Neuron (in vitro differentiated cells): ENCODE results near the gene FOXP4.

Experiments
- H2AFZ ChIP-seq: one replicate; pipeline ENCODE4 v1.6.1; 2013; ENCODE audit warnings: low read depth, mild to moderate bottlenecking, inconsistent platforms, low read length, moderate library complexity
- H3K27me3 ChIP-seq: one replicate; pipeline ENCODE4 v1.6.1; 2013; ENCODE audit warnings: low read length; ENCODE audit not compliant: insufficient read depth
- H3K36me3 ChIP-seq: one replicate; pipeline ENCODE4 v1.6.1; 2013; ENCODE audit warnings: low read length; ENCODE audit not compliant: insufficient read depth
- H3K4me1 ChIP-seq: one replicate; pipeline ENCODE4 v1.6.1; 2013; ENCODE audit warnings: low read length; ENCODE audit not compliant: insufficient read depth
- H3K4me3 ChIP-seq: 2 replicates; pipeline ENCODE4 v1.5.1; 2013; ENCODE audit warnings: mild to moderate bottlenecking, low read length, moderate library complexity
- H3K9me3 ChIP-seq: one replicate; pipeline ENCODE4 v1.6.1; 2013; ENCODE audit warnings: low read length

The FOXP4 gene

GRCh38 chr6:41643899-41644269 lies 97.7 kb downstream of the FOXP4 start:
- Histone ChIP-seq H3K9me3 (no peaks in the 10 kb centered on the region), H2AFZ (no peak overlapping the region), H3K27me3 (no peaks in the 10 kb centered on the region), H3K36me3 (peaks cover 24% of the 10 kb centered on the region), H3K4me1 (peaks cover 25% of the 10 kb centered on the region), H3K4me3 (no peak overlapping the region)

DNA sequence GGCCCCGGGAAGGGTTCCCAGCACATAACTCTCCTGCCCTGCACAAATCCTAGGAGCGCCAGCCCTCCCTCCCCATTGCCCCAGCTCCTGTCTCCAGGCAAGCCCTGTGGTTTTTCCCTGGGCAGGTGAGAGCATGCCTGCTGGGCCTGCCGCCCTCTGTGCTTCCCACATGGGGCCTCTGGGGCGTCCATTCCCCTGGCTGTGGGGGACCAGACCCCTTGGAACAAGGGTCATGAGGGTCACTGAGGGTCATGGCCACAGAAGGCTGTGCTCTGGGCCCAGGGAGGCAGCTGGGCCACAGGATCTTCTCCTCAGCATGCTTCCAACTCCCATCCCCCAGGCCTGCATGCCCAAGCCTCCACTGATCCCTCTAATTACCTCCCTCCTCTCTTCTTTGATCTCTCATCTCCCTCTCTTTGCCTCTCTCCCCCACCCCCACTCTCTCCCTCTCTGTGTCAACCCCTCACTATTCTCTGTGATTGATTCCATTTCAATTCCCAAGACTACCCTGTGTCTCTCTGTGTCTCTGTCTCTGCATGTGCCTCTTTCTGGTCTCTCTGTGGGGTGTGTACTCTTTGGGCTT lies 98.2 kb downstream of the FOXP4 start:
- no peaks in the 10 kb centered on the region for H3K27me3 ChIP-seq
- no peak overlapping the region for H3K4me3 ChIP-seq
- H3K4me1 ChIP-seq, result peaks cover 23% of the 10 kb centered on the region
- H3K36me3 ChIP-seq, result peaks cover 27% of the 10 kb centered on the region
- no peaks in the 10 kb centered on the region for H3K9me3 ChIP-seq
- no peak overlapping the region for H2AFZ ChIP-seq

DNA sequence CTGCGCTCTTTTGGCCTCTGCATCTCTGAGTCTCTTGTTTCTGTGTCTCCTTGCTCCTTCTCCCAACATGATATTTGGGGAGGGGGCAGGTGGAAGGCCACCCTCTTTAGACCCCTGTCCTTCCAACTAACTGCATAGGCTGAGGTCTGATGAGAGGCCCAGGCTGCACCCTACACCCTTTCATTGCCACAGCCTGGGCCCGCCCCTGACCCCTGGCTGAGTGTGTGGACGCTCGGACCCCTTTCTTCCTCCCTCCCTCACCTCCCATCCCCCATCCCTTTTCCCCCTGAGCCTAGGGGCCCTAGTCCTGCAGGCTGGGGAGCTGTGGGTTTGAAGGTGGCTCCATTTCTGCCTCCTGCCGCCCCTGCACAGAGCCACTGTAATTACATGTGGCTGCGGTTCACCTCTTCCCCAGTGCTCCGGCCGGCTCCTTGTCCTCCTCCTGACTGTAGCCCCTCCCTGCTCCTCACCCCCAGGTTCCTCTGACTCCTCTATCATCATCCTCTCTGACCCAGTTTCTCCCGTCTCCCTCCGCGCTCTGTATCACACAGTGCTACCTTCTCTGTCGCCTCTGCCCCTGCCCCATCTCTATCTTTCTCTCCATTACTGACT lies 98.9 kb downstream of the FOXP4 start:
- Histone ChIP-seq H2AFZ (no peak overlapping the region), H3K27me3 (no peaks in the 10 kb centered on the region), H3K4me1 (peaks cover 16% of the 10 kb centered on the region), H3K4me3 (no peak overlapping the region), H3K9me3 (no peaks in the 10 kb centered on the region), H3K36me3 (peaks cover 33% of the 10 kb centered on the region)

DNA sequence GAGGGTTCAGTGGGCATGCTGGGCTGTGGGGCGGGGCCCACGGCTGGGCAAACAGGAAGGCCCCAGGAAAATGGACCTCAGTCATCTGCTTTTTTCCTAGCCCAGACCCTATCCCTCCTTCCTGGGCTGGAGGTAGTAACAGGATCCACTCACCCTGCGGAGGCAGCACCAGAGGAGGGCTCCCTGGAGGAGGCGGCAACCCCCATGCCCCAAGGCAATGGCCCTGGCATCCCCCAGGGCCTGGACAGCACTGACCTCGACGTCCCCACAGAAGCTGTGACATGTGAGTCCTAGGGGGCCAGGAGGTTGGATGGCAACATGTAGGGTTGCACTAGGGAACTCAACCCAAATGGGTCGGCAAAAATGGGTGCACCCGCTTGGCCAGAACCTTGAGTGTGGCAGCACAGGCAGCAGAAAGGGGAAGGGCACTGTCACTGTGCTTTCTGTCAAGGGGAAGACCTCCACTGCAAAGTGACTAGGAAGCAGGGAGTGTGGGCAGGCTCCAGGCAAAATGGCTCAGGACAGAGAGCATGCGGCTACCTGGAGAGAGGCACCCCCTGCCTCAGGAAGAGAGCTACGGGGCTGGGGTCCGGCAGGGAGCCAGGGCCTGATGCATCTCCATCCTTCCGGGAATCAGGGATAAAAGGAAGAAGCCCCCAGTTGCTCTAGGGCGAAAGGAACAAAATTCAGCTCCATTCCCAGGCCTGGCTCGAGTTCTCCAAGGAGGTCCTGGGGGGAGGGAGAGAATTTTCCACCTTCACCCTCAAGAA lies 100.0 kb downstream of the FOXP4 start:
- H3K4me1 ChIP-seq, result peaks cover 15% of the 10 kb centered on the region
- no peak overlapping the region for H3K4me3 ChIP-seq
- peaks cover 40% of the 10 kb centered on the region for H3K36me3 ChIP-seq
- no peaks in the 10 kb centered on the region for H3K9me3 ChIP-seq
- H2AFZ ChIP-seq, result no peak overlapping the region
- no peaks in the 10 kb centered on the region for H3K27me3 ChIP-seq

GRCh38 chr6:41647061-41647511 lies 100.9 kb downstream of the FOXP4 start:
- peaks cover 48% of the 10 kb centered on the region for H3K36me3 ChIP-seq

DNA sequence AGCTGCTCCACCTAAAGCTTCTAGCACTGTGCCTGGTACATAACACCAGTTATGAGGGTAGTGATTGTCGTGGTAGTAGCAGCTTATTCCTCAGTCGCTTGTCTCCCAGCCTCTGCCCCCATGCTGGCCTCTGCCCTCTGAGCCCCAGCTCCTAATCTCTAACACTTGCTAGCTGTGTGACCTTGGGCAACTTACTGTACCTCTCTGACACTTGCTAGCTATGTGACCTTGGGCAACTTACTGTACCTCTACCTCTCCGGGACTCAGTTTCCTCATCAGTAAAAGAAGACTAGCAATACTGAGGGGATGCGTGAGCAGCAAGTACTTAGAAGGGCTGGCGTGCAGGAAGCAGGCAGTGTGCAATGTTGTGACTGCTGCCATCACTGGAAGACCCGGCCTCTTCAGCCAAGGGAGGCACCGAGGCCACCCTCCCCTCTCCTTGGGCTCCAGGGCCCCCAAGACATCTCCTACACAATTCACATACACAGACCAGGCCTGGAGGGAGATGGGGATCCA lies 101.9 kb downstream of the FOXP4 start:
- Histone ChIP-seq H2AFZ (no peak overlapping the region), H3K36me3 (peaks cover 55% of the 10 kb centered on the region), H3K4me3 (no peak overlapping the region), H3K27me3 (no peaks in the 10 kb centered on the region), H3K4me1 (peaks cover 15% of the 10 kb centered on the region), H3K9me3 (no peaks in the 10 kb centered on the region)

More at GRCh38 chr6:41647061-41647511, 100.9 kb downstream of the FOXP4 start:
- Histone ChIP-seq H3K9me3 (no peaks in the 10 kb centered on the region), H3K4me3 (no peak overlapping the region), H2AFZ (no peak overlapping the region), H3K4me1 (peaks cover 15% of the 10 kb centered on the region), H3K27me3 (no peaks in the 10 kb centered on the region)

- H3K4me1 ChIP-seq, result peaks cover 11% of the 10 kb centered on the region
- peaks cover 55% of the 10 kb centered on the region for H3K36me3 ChIP-seq
- H2AFZ ChIP-seq, result no peak overlapping the region
- H3K4me3 ChIP-seq, result no peak overlapping the region
- no peaks in the 10 kb centered on the region for H3K27me3 ChIP-seq
- no peaks in the 10 kb centered on the region for H3K9me3 ChIP-seq
Measured at GRCh38 chr6:41648921-41649320, 102.7 kb downstream of the FOXP4 start.

GRCh38 chr6:41649596-41649995 lies 103.4 kb downstream of the FOXP4 start:
- Histone ChIP-seq H2AFZ (no peak overlapping the region), H3K9me3 (no peaks in the 10 kb centered on the region), H3K4me1 (peaks cover 4% of the 10 kb centered on the region), H3K27me3 (no peaks in the 10 kb centered on the region), H3K4me3 (no peak overlapping the region), H3K36me3 (peaks cover 58% of the 10 kb centered on the region)

DNA sequence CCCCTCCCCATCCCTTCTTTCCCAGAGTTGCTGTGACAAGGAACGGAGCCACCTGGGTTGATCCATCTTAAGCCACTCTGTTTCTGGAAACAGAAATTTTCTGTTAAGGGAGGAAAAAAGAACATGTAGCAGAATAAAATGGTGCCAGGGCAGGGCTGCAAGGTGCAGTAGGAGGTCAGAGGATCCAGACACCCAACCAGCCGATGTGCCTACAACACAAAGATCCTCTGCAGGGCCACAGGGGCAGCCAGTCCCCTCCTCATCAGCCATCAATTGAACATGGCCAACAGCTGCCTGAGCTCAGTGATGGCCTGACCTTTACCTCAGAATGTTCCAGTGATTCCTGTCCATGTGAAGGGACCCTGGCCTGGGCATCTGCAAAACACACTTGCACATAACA lies 103.9 kb downstream of the FOXP4 start:
- Histone ChIP-seq H3K27me3 (no peaks in the 10 kb centered on the region), H3K4me1 (no peaks in the 10 kb centered on the region), H3K36me3 (peaks cover 58% of the 10 kb centered on the region), H3K4me3 (no peak overlapping the region), H3K9me3 (no peaks in the 10 kb centered on the region), H2AFZ (no peak overlapping the region)

GRCh38 chr6:41651246-41651961 lies 105.2 kb downstream of the FOXP4 start:
- no peaks in the 10 kb centered on the region for H3K4me1 ChIP-seq
- H2AFZ ChIP-seq, result no peak overlapping the region
- H3K27me3 ChIP-seq, result no peaks in the 10 kb centered on the region
- peaks cover 55% of the 10 kb centered on the region for H3K36me3 ChIP-seq
- H3K9me3 ChIP-seq, result no peaks in the 10 kb centered on the region
- H3K4me3 ChIP-seq, result no peak overlapping the region
